Adrenal gland (tissue), 5 donors: ENCODE measurements around the gene STX8.

ENCODE experiments used
- POLR2A ChIP-seq, 2 donors: fragments of 450-650 bp; IDR thresholded peaks; one replicate each; pipeline ENCODE4 v1.6.1; 2017; ENCODE audit warnings: antibody characterized with exemption in 2 of 2, mild to moderate bottlenecking in 2 of 2, moderate library complexity in 1 of 2
- TF ChIP-seq, protein P1 (sequence below), 6 experiments: fragments of 450-650 bp in 4 of 6; fragments of 200-600 bp in 2 of 6; sonication (generic) in 1 of 6; IDR thresholded peaks; 1 replicate in 5 of 6; 2 replicates in 1 of 6; pipeline versions ENCODE4 v1.5.1 to v1.8.0; 2016 to 2021; ENCODE audit warnings: antibody characterized with exemption in 6 of 6, mild to moderate bottlenecking in 2 of 6, moderate library complexity in 1 of 6
- donor health status: DM: no; HTN: no; CAD: no.

GRCh38 chr17:9223531-9223930, 352.1 kb downstream of the STX8 start:
- TF ChIP-seq, protein P1, sequence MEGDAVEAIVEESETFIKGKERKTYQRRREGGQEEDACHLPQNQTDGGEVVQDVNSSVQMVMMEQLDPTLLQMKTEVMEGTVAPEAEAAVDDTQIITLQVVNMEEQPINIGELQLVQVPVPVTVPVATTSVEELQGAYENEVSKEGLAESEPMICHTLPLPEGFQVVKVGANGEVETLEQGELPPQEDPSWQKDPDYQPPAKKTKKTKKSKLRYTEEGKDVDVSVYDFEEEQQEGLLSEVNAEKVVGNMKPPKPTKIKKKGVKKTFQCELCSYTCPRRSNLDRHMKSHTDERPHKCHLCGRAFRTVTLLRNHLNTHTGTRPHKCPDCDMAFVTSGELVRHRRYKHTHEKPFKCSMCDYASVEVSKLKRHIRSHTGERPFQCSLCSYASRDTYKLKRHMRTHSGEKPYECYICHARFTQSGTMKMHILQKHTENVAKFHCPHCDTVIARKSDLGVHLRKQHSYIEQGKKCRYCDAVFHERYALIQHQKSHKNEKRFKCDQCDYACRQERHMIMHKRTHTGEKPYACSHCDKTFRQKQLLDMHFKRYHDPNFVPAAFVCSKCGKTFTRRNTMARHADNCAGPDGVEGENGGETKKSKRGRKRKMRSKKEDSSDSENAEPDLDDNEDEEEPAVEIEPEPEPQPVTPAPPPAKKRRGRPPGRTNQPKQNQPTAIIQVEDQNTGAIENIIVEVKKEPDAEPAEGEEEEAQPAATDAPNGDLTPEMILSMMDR (IDR thresholded peaks at IDR 0.05): no peak
- no peak for TF ChIP-seq POLR2A (IDR thresholded peaks at IDR 0.05)
